Ascending aorta (tissue), 2 donors: ENCODE measurements around the gene SFMBT1. TPM values are rescaled to one million over a fixed set of nuclear protein-coding genes. Genes with fewer than 3 reads are reported as not detected.

Experiments used
- DNase-seq, 2 donors: peaks; one replicate each; pipeline ENCODE4 v3.0.0-alpha.2; 2019; ENCODE audit warnings: low spot score in 2 of 2
- H3K27ac ChIP-seq, 2 donors: fragments of 200-600 bp; sonication (generic); one replicate each; pipeline ENCODE4 v1.5.1; 2016 to 2017; ENCODE audit warnings: mild to moderate bottlenecking in 1 of 2
- H3K27me3 ChIP-seq: fragments of 200-600 bp; sonication (generic); one replicate; pipeline ENCODE4 v1.5.1; 2017
- H3K36me3 ChIP-seq, 2 donors: fragments of 200-600 bp; sonication (generic); one replicate each; pipeline ENCODE4 v1.5.1; 2016
- H3K4me1 ChIP-seq, 2 donors: fragments of 200-600 bp; sonication (generic); one replicate each; pipeline ENCODE4 v1.5.1; 2016 to 2017; ENCODE audit warnings: mild to moderate bottlenecking in 1 of 2
- H3K4me3 ChIP-seq, 2 donors: fragments of 200-600 bp; sonication (generic); one replicate each; pipeline ENCODE4 v1.5.1; 2016 to 2017; ENCODE audit warnings: mild to moderate bottlenecking in 1 of 2
- H3K9me3 ChIP-seq, 2 donors: fragments of 200-600 bp; sonication (generic); one replicate each; pipeline ENCODE4 v1.5.1; 2016
- intact Hi-C: fragments of 100-400 bp; cut with DNase I; formaldehyde crosslinking; loops from one replicate; pipeline ENCODE4 v1.15.1; 2023
- total RNA-seq: library from RNA; depleted of rRNA; stranded (reverse); fragments of >200 nt; gene quantifications from one replicate; pipeline ENCODE4 v1.1.0, GENCODE V29; 2016
- TF ChIP-seq, protein P1 (sequence below), 3 experiments: fragments of 200-600 bp in 2 of 3; fragments of 450-650 bp in 1 of 3; sonication (generic) in 2 of 3; IDR thresholded peaks; one replicate each; pipeline ENCODE4 v1.5.1; 2016 to 2019; ENCODE audit warnings: antibody characterized with exemption in 3 of 3, mild to moderate bottlenecking in 1 of 3, moderate library complexity in 1 of 3

Gene SFMBT1
- total RNA-seq, 1 donor from 2014 or later, result 1.4 TPM

DNA sequence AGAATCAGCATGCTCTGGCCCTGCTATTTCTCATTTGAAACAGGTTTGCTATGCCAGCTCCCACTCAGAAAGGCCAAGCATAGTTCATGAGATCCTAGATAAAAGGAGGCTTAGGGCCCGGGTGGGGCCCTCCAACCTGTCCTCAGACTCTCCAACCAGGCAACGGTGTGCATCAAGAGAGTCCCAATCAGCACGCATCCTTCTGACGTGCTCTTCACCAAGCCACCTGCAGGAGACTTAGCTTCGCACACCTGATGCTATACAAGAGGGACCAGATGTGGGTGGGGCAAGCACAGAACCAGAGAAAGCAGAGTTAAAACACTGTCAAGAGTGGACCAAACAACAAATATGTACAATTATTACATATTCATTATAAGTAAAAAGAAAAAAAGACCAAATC is 165.8 kb downstream of the SFMBT1 start:
- Histone ChIP-seq H3K27ac (no peak overlapping the region), H3K27me3 (no peaks in the 10 kb centered on the region), H3K4me1 (no peaks in the 10 kb centered on the region), H3K4me3 (no peak overlapping the region), H3K9me3 (no peaks in the 10 kb centered on the region), H3K36me3 (peaks cover 0 to 15% of the 10 kb centered on the region in 2 donors)
- TF ChIP-seq, protein P1, sequence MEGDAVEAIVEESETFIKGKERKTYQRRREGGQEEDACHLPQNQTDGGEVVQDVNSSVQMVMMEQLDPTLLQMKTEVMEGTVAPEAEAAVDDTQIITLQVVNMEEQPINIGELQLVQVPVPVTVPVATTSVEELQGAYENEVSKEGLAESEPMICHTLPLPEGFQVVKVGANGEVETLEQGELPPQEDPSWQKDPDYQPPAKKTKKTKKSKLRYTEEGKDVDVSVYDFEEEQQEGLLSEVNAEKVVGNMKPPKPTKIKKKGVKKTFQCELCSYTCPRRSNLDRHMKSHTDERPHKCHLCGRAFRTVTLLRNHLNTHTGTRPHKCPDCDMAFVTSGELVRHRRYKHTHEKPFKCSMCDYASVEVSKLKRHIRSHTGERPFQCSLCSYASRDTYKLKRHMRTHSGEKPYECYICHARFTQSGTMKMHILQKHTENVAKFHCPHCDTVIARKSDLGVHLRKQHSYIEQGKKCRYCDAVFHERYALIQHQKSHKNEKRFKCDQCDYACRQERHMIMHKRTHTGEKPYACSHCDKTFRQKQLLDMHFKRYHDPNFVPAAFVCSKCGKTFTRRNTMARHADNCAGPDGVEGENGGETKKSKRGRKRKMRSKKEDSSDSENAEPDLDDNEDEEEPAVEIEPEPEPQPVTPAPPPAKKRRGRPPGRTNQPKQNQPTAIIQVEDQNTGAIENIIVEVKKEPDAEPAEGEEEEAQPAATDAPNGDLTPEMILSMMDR (IDR thresholded peaks at IDR 0.05), result no peak
- no peak for DNase-seq
- intact Hi-C loops, result no loop called here

- intact Hi-C loops, result no loop called here
- Histone ChIP-seq H3K4me3 (no peak overlapping the region), H3K4me1 (no peaks in the 10 kb centered on the region), H3K36me3 (peaks cover 0 to 15% of the 10 kb centered on the region in 2 donors), H3K27me3 (no peaks in the 10 kb centered on the region), H3K9me3 (no peaks in the 10 kb centered on the region), H3K27ac (no peak overlapping the region)
- TF ChIP-seq, protein P1 (IDR thresholded peaks at IDR 0.05), result no peak
- DNase-seq, result no peak
Measured at GRCh38 chr3:52879581-52879980, 166.3 kb downstream of the SFMBT1 start.

- Histone ChIP-seq H3K27me3 (no peaks in the 10 kb centered on the region), H3K9me3 (no peaks in the 10 kb centered on the region), H3K4me1 (no peaks in the 10 kb centered on the region), H3K36me3 (peaks cover 0 to 15% of the 10 kb centered on the region in 2 donors), H3K4me3 (no peak overlapping the region), H3K27ac (no peak overlapping the region)
- TF ChIP-seq, protein P1 (IDR thresholded peaks at IDR 0.05), result no peak
- intact Hi-C loops, result no loop called here
- no peak for DNase-seq
Measured at GRCh38 chr3:52879090-52879489, 166.8 kb downstream of the SFMBT1 start.

GRCh38 chr3:52877085-52877484 is 168.8 kb downstream of the SFMBT1 start:
- Histone ChIP-seq H3K4me3 (no peak overlapping the region), H3K27ac (no peak overlapping the region), H3K4me1 (peaks cover 0 to 4% of the 10 kb centered on the region in 2 donors), H3K9me3 (no peaks in the 10 kb centered on the region), H3K36me3 (peaks cover 0 to 11% of the 10 kb centered on the region in 2 donors), H3K27me3 (no peaks in the 10 kb centered on the region)
- intact Hi-C loops, result no loop called here
- TF ChIP-seq, protein P1 (IDR thresholded peaks at IDR 0.05), result no peak
- no peak for DNase-seq

GRCh38 chr3:52874864-52875587 is 170.8 kb downstream of the SFMBT1 start:
- Histone ChIP-seq H3K4me3 (no peak overlapping the region), H3K9me3 (no peaks in the 10 kb centered on the region), H3K27me3 (no peaks in the 10 kb centered on the region), H3K36me3 (peaks cover 0 to 7% of the 10 kb centered on the region in 2 donors), H3K4me1 (peaks cover 0 to 4% of the 10 kb centered on the region in 2 donors), H3K27ac (no peak overlapping the region)
- TF ChIP-seq, protein P1 (IDR thresholded peaks at IDR 0.05), result no peak
- DNase-seq, result no peak
- intact Hi-C loops, result no loop called here
